ENCODE results near the gene NUDT3.
"Not testable (repeated sequence)": the region's sequence is repeated elsewhere in the genome, so short reads cannot be mapped to it uniquely, and the experiment has no call there.

GRCh38 chr6:34327313-34328205, 64.9 kb downstream of the NUDT3 start:
- not testable (repeated sequence) for TF ChIP-seq CTCF (conservative IDR thresholded peaks at IDR 0.05); ZFX (IDR thresholded peaks at IDR 0.05)
